GM12878 (cell line): ENCODE results near the gene PTPRN2. TPM values are rescaled to one million over a fixed set of nuclear protein-coding genes. Genes with fewer than 3 reads are reported as not detected.

ENCODE experiments used
- ATAC-seq: fragments of 200-7000 bp; cut with Tn5 transposase; 3 replicates; pipeline ENCODE4 v1.9.1; 2020; ENCODE audit warnings: mild to moderate bottlenecking, moderate library complexity
- BruUV-seq: library from RNA; stranded (reverse); fragments of 400-500 nt; replicated peaks from 2 replicates; lab custom pipeline; 2021; lab: Mats Ljungman, UMichigan
- CTCF ChIA-PET: fragments of 300-600 bp; sonication (Branson Sonifier 250); formaldehyde crosslinking; extraction: SDS; loops from one replicate; lab custom pipeline; 2021; ENCODE audit warnings: inconsistent platforms; lab: Yijun Ruan, JAX
- POLR2A ChIA-PET: fragments of 350-600 bp; formaldehyde crosslinking; extraction: SDS; loops from one replicate; lab custom pipeline; 2021; ENCODE audit warnings: inconsistent platforms; lab: Charles Lee
- RAD21 ChIA-PET: fragments of 300-600 bp; sonication (Branson Sonifier 250); formaldehyde crosslinking; loops from one replicate; lab custom pipeline; 2023; ENCODE audit warnings: antibody characterized with exemption; ENCODE audit not compliant: unreplicated experiment; lab: Charles Lee
- SMC1A ChIA-PET: fragments of 300-600 bp; sonication (Branson Sonifier 250); formaldehyde crosslinking; loops from one replicate; lab custom pipeline; 2023; ENCODE audit not compliant: unreplicated experiment, uncharacterized antibody; lab: Charles Lee
- DNase-seq: peaks from one replicate; pipeline ENCODE4 v3.0.0-alpha.2; 2011; ENCODE audit warnings: low read depth, low spot score
- FAIRE-seq: peaks from 3 replicates; lab custom pipeline; 2011; peaks lifted over from hg19 to GRCh38; lab: Jason Lieb, UNC
- H2AFZ ChIP-seq: 2 replicates; pipeline ENCODE4 v1.6.0; 2011; ENCODE audit warnings: low read depth, low read length, control low read depth; ENCODE audit not compliant: control insufficient read depth
- H3K27ac ChIP-seq: 2 replicates; pipeline ENCODE4 v1.5.1; 2011; ENCODE audit warnings: control low read depth; ENCODE audit not compliant: control insufficient read depth, insufficient read depth
- H3K27me3 ChIP-seq, 2 experiments: replicated peaks in 1 of 2; 2 replicates each; pipeline versions ENCODE4 v1.6.0 to v1.6.1; 2011; ENCODE audit warnings: low read length in 1 of 2; ENCODE audit not compliant: control insufficient read depth in 2 of 2, insufficient read depth in 2 of 2
- H3K36me3 ChIP-seq, 2 experiments: 2 replicates each; pipeline ENCODE4 v1.5.1; 2011; ENCODE audit warnings: low read length in 1 of 2; ENCODE audit not compliant: control insufficient read depth in 2 of 2, insufficient read depth in 2 of 2
- H3K4me1 ChIP-seq: 2 replicates; pipeline ENCODE4 v1.6.1; 2011; ENCODE audit warnings: mild to moderate bottlenecking, low read length, moderate library complexity, mixed read lengths; ENCODE audit not compliant: control insufficient read depth, insufficient read depth
- H3K4me2 ChIP-seq: 2 replicates; pipeline ENCODE4 v1.6.0; 2011; ENCODE audit warnings: control low read depth; ENCODE audit not compliant: control insufficient read depth, insufficient read depth
- H3K4me3 ChIP-seq: fragments of 200-600 bp; sonication (generic); 2 replicates; pipeline ENCODE4 v1.5.1; 2016
- H3K79me2 ChIP-seq: 2 replicates; pipeline ENCODE4 v1.6.0; 2011; ENCODE audit warnings: low read length; ENCODE audit not compliant: control insufficient read depth, insufficient read depth
- H3K9ac ChIP-seq: 2 replicates; pipeline ENCODE4 v1.8.0; 2011; ENCODE audit warnings: low read length, control low read depth, mixed read lengths; ENCODE audit not compliant: control insufficient read depth, insufficient read depth
- H3K9me3 ChIP-seq: replicated peaks from 3 replicates; pipeline ENCODE4 v1.5.1; 2011; ENCODE audit warnings: mild to moderate bottlenecking, low read length; ENCODE audit not compliant: control insufficient read depth, insufficient read depth
- H4K20me1 ChIP-seq: 2 replicates; pipeline ENCODE4 v1.6.0; 2011; ENCODE audit not compliant: control insufficient read depth, insufficient read depth
- BCL11A ChIP-seq: IDR thresholded peaks from 2 replicates; pipeline ENCODE4 v1.6.1; 2011; ENCODE audit warnings: low read depth, low read length
- CBX5 ChIP-seq: sonication (generic); IDR thresholded peaks from 2 replicates; pipeline ENCODE4 v1.6.1; 2016; ENCODE audit warnings: low read depth, moderate library complexity, mild to moderate bottlenecking, inconsistent platforms
- CHD4 ChIP-seq: fragments of 200-600 bp; sonication (generic); IDR thresholded peaks from 2 replicates; pipeline ENCODE4 v1.6.1; 2016; ENCODE audit warnings: mild to moderate bottlenecking
- KAT2A ChIP-seq: conservative IDR thresholded peaks from 2 replicates; pipeline ENCODE4 v1.6.1; 2011; ENCODE audit warnings: low read depth, low read length; ENCODE audit not compliant: control insufficient read depth
- NFIC ChIP-seq: IDR thresholded peaks from 2 replicates; pipeline ENCODE4 v1.6.1; 2012; ENCODE audit warnings: low read depth, mild to moderate bottlenecking, inconsistent platforms, low read length, moderate library complexity
- PAX8 ChIP-seq: fragments of 450-650 bp; IDR thresholded peaks from 2 replicates; pipeline ENCODE4 v1.6.1; 2017; ENCODE audit warnings: mild to moderate bottlenecking, moderate library complexity
- RAD21 ChIP-seq: IDR thresholded peaks from 2 replicates; pipeline ENCODE4 v1.6.1; 2011; ENCODE audit warnings: mild to moderate bottlenecking, low read depth, low read length, moderate library complexity; ENCODE audit not compliant: insufficient read depth
- RELA ChIP-seq: fragments of 450-650 bp; IDR thresholded peaks from 2 replicates; pipeline ENCODE4 v1.8.0; 2014; ENCODE audit warnings: borderline replicate concordance; ENCODE audit not compliant: partially characterized antibody
- TCF3 ChIP-seq: IDR thresholded peaks from 2 replicates; pipeline ENCODE4 v1.6.1; 2012; ENCODE audit warnings: low read depth, mild to moderate bottlenecking, low read length, borderline replicate concordance; ENCODE audit not compliant: insufficient read depth
- WGBS: methylation state at CpG from one replicate; pipeline ENCODE4 v1.1.6; 2016; ENCODE audit warnings: low lambda C conversion rate; ENCODE audit not compliant: insufficient replicate concordance, insufficient coverage; ENCODE audit errors: missing lambda C conversion rate; 5-methylcytosine and 5-hydroxymethylcytosine counted together
- in situ Hi-C: fragments of 300-500 bp; cut with MboI; formaldehyde crosslinking; loops from 9 replicates; pipeline ENCODE4 v1.14.3; 2018; ENCODE audit warnings: mixed read lengths
- intact Hi-C: fragments of 100-400 bp; cut with micrococcal nuclease; formaldehyde crosslinking; loops from one replicate; pipeline ENCODE4 v1.14.2; 2022; ENCODE audit not compliant: unreplicated experiment
- polyA plus RNA-seq, 11 experiments: library from polyadenylated mRNA; depleted of rRNA in 4 of 11; unstranded in 6 of 11; stranded (reverse) in 5 of 11; fragments of >200 nt; fragmentation: Nextera tagmentation in 4 of 11; fragmentation: Illumina TruSeq in 1 of 11; extraction: Ambion mirVana in 4 of 11; extraction: Trizol in 1 of 11; gene quantifications; 1 replicate in 1 of 11; 2 replicates in 10 of 11; pipeline versions ENCODE4 v1.2.1 to v1.2.3, GENCODE V29; 2011 to 2016; ENCODE audit warnings: inconsistent platforms in 2 of 11, missing spikeins in 2 of 11, low read depth in 1 of 11
- total RNA-seq, 4 experiments: library from RNA; depleted of rRNA in 3 of 4; stranded (reverse); fragments of >200 nt in 3 of 4; fragmentation: Illumina TruSeq in 1 of 4; extraction: Trizol in 1 of 4; gene quantifications; 2 replicates each; pipeline versions ENCODE4 v1.2.1 to v1.2.3, GENCODE V29; 2013 to 2021
- TF ChIP-seq, protein P1 (sequence below): fragments of 450-650 bp; IDR thresholded peaks from 2 replicates; pipeline ENCODE4 v1.6.1; 2017; ENCODE audit warnings: mild to moderate bottlenecking, low read depth, inconsistent platforms; ENCODE audit not compliant: poor library complexity, severe bottlenecking
- TF ChIP-seq, protein P2 (sequence below): IDR thresholded peaks from 2 replicates; pipeline ENCODE4 v1.6.1; 2012; ENCODE audit warnings: low read depth, low read length, improper control_type of control experiment
- TF ChIP-seq, protein P3 (sequence below): fragments of 450-650 bp; formaldehyde crosslinking; IDR thresholded peaks from 2 replicates; pipeline ENCODE4 v1.4.0; 2022; ENCODE audit warnings: mild to moderate bottlenecking, moderate library complexity

PTPRN2 gene
- total and polyA plus RNA-seq, 10 of the 15 experiments (the other 5 are each of a cell fraction or from before 2014, with no cell fraction given) = 5.4 TPM; not detected in 9

DNA sequence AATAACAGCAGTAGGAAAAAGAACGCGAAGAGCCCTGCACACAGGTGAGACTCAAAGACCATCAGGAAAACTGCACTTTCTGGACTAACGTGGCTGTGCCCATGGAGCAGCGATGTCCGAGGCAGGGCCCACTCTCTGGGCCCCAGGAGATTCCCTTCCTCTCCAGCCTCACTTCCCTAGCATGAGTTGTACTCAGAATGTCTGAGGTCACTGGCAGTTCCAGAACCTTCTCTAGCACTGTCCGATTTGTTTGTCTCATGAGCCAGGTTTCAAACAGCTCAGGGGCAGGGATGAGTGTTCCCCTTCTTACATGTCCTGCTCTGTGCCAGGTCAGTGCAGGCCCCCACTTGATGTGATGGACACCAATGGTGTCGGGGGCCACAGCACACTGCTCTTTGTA, 484.2 kb downstream of the PTPRN2 start:
- Histone ChIP-seq H3K4me1 (no peaks in the 10 kb centered on the region), H3K27ac (no peak overlapping the region), H3K9me3 (no peaks in the 10 kb centered on the region; the same call in 2 of the 3 replicates), H2AFZ (no peak overlapping the region), H3K27me3 (no peaks in the 10 kb centered on the region), H3K36me3 (no peaks in the 10 kb centered on the region), H3K4me2 (no peak overlapping the region), H3K4me3 (no peak overlapping the region), H3K79me2 (no peaks in the 10 kb centered on the region), H3K9ac (no peak overlapping the region), H4K20me1 (no peaks in the 10 kb centered on the region)
- CTCF ChIA-PET = no interaction called here
- in situ Hi-C loops = no loop called here
- intact Hi-C loops = no loop called here
- TF ChIP-seq NFIC (no peak), CBX5 (no peak)
- RAD21 ChIA-PET = no interaction called here
- WGBS = 42% methylated on average over 7 of the region's 7 CpGs
- DNase-seq = no peak
- POLR2A ChIA-PET = no interaction called here
- SMC1A ChIA-PET = no interaction called here
- FAIRE-seq = no peak
- BruUV-seq = no TSS peak
- ATAC-seq = no peak

DNA sequence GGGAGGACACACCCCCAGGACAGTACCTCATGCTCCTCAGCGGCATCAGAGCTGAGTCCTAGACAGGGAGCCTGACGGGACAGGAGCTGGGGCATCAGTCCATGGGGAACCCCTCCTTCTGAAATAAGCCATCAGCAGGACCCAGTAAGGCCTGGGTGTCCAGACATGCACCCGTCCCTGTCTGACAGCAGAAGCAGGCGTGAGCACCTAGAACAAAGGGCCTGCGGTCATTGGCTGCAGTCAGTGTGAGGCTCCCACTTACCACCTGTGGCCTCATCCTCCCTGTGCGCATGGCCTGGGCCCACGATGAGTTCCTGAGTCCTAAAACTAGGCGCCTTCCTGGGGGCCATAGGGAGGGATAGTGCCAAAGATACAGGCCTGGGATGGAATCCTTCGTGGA, 484.7 kb downstream of the PTPRN2 start:
- no peaks in the 10 kb centered on the region for H3K79me2 ChIP-seq
- RAD21 ChIA-PET = no interaction called here
- no peaks in the 10 kb centered on the region for H3K27me3 ChIP-seq
- no peaks in the 10 kb centered on the region for H3K36me3 ChIP-seq
- H3K27ac ChIP-seq = no peak overlapping the region
- H3K4me1 ChIP-seq = no peaks in the 10 kb centered on the region
- BruUV-seq = no TSS peak
- 22% methylated on average over 9 of the region's 9 CpGs for WGBS
- DNase-seq (no peak), FAIRE-seq (no peak), ATAC-seq (no peak)
- H4K20me1 ChIP-seq = no peaks in the 10 kb centered on the region
- no peak for TF ChIP-seq KAT2A
- TF ChIP-seq, protein P1, sequence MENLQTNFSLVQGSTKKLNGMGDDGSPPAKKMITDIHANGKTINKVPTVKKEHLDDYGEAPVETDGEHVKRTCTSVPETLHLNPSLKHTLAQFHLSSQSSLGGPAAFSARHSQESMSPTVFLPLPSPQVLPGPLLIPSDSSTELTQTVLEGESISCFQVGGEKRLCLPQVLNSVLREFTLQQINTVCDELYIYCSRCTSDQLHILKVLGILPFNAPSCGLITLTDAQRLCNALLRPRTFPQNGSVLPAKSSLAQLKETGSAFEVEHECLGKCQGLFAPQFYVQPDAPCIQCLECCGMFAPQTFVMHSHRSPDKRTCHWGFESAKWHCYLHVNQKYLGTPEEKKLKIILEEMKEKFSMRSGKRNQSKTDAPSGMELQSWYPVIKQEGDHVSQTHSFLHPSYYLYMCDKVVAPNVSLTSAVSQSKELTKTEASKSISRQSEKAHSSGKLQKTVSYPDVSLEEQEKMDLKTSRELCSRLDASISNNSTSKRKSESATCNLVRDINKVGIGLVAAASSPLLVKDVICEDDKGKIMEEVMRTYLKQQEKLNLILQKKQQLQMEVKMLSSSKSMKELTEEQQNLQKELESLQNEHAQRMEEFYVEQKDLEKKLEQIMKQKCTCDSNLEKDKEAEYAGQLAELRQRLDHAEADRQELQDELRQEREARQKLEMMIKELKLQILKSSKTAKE = no peak
- TF ChIP-seq, protein P2, sequence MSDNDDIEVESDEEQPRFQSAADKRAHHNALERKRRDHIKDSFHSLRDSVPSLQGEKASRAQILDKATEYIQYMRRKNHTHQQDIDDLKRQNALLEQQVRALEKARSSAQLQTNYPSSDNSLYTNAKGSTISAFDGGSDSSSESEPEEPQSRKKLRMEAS = no peak
- no peak for TF ChIP-seq BCL11A
- TF ChIP-seq PAX8 = no peak
- TF ChIP-seq, protein P3, sequence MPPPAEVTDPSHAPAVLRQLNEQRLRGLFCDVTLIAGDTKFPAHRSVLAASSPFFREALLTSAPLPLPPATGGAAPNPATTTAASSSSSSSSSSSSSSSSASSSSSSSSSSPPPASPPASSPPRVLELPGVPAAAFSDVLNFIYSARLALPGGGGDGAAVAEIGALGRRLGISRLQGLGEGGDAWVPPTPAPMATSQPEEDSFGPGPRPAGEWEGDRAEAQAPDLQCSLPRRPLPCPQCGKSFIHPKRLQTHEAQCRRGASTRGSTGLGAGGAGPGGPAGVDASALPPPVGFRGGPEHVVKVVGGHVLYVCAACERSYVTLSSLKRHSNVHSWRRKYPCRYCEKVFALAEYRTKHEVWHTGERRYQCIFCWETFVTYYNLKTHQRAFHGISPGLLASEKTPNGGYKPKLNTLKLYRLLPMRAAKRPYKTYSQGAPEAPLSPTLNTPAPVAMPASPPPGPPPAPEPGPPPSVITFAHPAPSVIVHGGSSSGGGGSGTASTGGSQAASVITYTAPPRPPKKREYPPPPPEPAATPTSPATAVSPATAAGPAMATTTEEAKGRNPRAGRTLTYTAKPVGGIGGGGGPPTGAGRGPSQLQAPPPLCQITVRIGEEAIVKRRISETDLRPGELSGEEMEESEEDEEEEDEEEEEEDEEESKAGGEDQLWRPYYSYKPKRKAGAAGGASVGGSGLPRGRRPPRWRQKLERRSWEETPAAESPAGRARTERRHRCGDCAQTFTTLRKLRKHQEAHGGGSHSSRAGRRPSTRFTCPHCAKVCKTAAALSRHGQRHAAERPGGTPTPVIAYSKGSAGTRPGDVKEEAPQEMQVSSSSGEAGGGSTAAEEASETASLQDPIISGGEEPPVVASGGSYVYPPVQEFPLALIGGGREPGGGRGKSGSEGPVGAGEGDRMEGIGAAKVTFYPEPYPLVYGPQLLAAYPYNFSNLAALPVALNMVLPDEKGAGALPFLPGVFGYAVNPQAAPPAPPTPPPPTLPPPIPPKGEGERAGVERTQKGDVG = no peak
- TF ChIP-seq RAD21 = no peak
- TF ChIP-seq TCF3 = no peak
- no peak for TF ChIP-seq CHD4
- no peak for TF ChIP-seq RELA
- H3K4me2 ChIP-seq = no peak overlapping the region
- no peak overlapping the region for H3K4me3 ChIP-seq
- POLR2A ChIA-PET = no interaction called here
- SMC1A ChIA-PET = no interaction called here
- intact Hi-C loops = no loop called here
- H2AFZ ChIP-seq = no peak overlapping the region
- H3K9ac ChIP-seq = no peak overlapping the region
- CTCF ChIA-PET = no interaction called here
- no peaks in the 10 kb centered on the region; the same call in 2 of the 3 replicates for H3K9me3 ChIP-seq
- in situ Hi-C loops = no loop called here
